K562 (cell line): ENCODE data around the gene ABLIM2. TPM values are rescaled to one million over a fixed set of nuclear protein-coding genes. Genes with fewer than 3 reads are reported as not detected.
A peak's percentile ranks its signal among the peaks of the same experiment; 100 is the strongest.

Experiments
- CEBPG ChIP-seq, 3 experiments: fragments of 200-800 bp in 1 of 3; sonication (Bioruptor generic) in 1 of 3; sonication (generic) in 1 of 3; formaldehyde crosslinking in 1 of 3; IDR thresholded peaks in 2 of 3; conservative IDR thresholded peaks in 1 of 3; 2 replicates each; pipeline versions ENCODE4 v1.6.1 to v1.8.0; 2016 to 2022; ENCODE audit warnings: missing compliant biosample characterization in 2 of 3, missing genetic modification characterization in 2 of 3, mild to moderate bottlenecking in 1 of 3, missing genetic modification reagents in 1 of 3
- CHCHD3 ChIP-seq: fragments of 250-450 bp; sonication (Bioruptor Pico); IDR thresholded peaks from 2 replicates; pipeline ENCODE4 v2.1.2; 2022; ENCODE audit warnings: mild to moderate bottlenecking
- CREBBP ChIP-seq: IDR thresholded peaks from one replicate; pipeline ENCODE4 v1.6.1; 2012; ENCODE audit warnings: low read depth, mild to moderate bottlenecking, control low read depth, inconsistent platforms, low read length
- ELF2 ChIP-seq: fragments of 250-450 bp; sonication (Bioruptor Pico); IDR thresholded peaks from 2 replicates; pipeline ENCODE4 v1.5.0; 2021; ENCODE audit warnings: mild to moderate bottlenecking
- FOXM1 ChIP-seq, 2 experiments: fragments of 450-650 bp in 1 of 2; sonication (generic) in 1 of 2; formaldehyde crosslinking in 1 of 2; IDR thresholded peaks; 2 replicates each; pipeline versions ENCODE4 v1.6.1 to v1.9.0; 2017 to 2022; ENCODE audit warnings: low read depth in 2 of 2, mild to moderate bottlenecking in 2 of 2, missing genetic modification reagents in 1 of 2, moderate library complexity in 1 of 2
- MYNN ChIP-seq, 2 experiments: sonication (generic); formaldehyde crosslinking in 1 of 2; IDR thresholded peaks; 2 replicates each; pipeline versions ENCODE4 v1.5.0 to v1.6.1; 2016 to 2020; ENCODE audit warnings: antibody characterized with exemption in 1 of 2, missing genetic modification reagents in 1 of 2
- PHF8 ChIP-seq: fragments of 200-600 bp; sonication (generic); IDR thresholded peaks from 2 replicates; pipeline ENCODE4 v1.6.1; 2012; ENCODE audit warnings: mixed run types, mild to moderate bottlenecking, inconsistent platforms, low read length, moderate library complexity, borderline replicate concordance
- POLR2AphosphoS5 ChIP-seq: IDR thresholded peaks from 2 replicates; pipeline ENCODE4 v1.6.1; 2011; ENCODE audit warnings: mild to moderate bottlenecking, low read depth, low read length, moderate library complexity; ENCODE audit not compliant: control insufficient read depth, insufficient read depth
- PTTG1 ChIP-seq: fragments of 450-650 bp; IDR thresholded peaks from 2 replicates; pipeline ENCODE4 v1.6.1; 2016; ENCODE audit warnings: low read depth, mild to moderate bottlenecking, missing genetic modification characterization, missing compliant biosample characterization
- PURB ChIP-seq: sonication (generic); formaldehyde crosslinking; IDR thresholded peaks from 2 replicates; pipeline ENCODE4 v1.9.0; 2021; ENCODE audit warnings: low read depth, mild to moderate bottlenecking, missing genetic modification reagents
- RBM22 ChIP-seq: fragments of 200-400 bp; formaldehyde crosslinking; IDR thresholded peaks from 2 replicates; pipeline ENCODE4 v1.6.1; 2018; ENCODE audit warnings: low read length, low read depth; ENCODE audit not compliant: poor library complexity, severe bottlenecking
- SNAPC5 ChIP-seq: fragments of 250-450 bp; sonication (Bioruptor Pico); IDR thresholded peaks from 2 replicates; pipeline ENCODE4 v1.8.0; 2021; ENCODE audit warnings: moderate library complexity, mild to moderate bottlenecking, inconsistent platforms
- SUPT5H ChIP-seq: fragments of 450-650 bp; IDR thresholded peaks from 2 replicates; pipeline ENCODE4 v1.6.1; 2016
- TAF15 ChIP-seq: fragments of 200-400 bp; formaldehyde crosslinking; IDR thresholded peaks from 2 replicates; pipeline ENCODE4 v1.6.1; 2017; ENCODE audit warnings: mild to moderate bottlenecking, low read depth, low read length, moderate library complexity
- THRA ChIP-seq: fragments of 450-650 bp; IDR thresholded peaks from 2 replicates; pipeline ENCODE4 v1.6.1; 2017; ENCODE audit warnings: mild to moderate bottlenecking, moderate library complexity
- ZKSCAN3 ChIP-seq: fragments of 250-450 bp; sonication (Bioruptor Pico); IDR thresholded peaks from 2 replicates; pipeline ENCODE4 v1.4.0; 2020
- ZNF232 ChIP-seq: sonication (generic); formaldehyde crosslinking; IDR thresholded peaks from 2 replicates; pipeline ENCODE4 v1.8.0; 2022; ENCODE audit warnings: mild to moderate bottlenecking, missing genetic modification reagents
- ZNF277 ChIP-seq: fragments of 250-450 bp; sonication (Bioruptor Pico); IDR thresholded peaks from 2 replicates; pipeline ENCODE4 v1.8.0; 2022; ENCODE audit warnings: inconsistent platforms, mild to moderate bottlenecking, moderate library complexity, borderline replicate concordance
- ZNF354B ChIP-seq: fragments of 250-450 bp; sonication (Bioruptor Pico); IDR thresholded peaks from 2 replicates; pipeline ENCODE4 v1.4.0; 2020
- ZNF644 ChIP-seq: fragments of 200-800 bp; sonication (Bioruptor generic); IDR thresholded peaks from 2 replicates; pipeline ENCODE4 v1.6.1; 2016; ENCODE audit warnings: low read depth, missing genetic modification characterization, missing compliant biosample characterization
- polyA plus RNA-seq, 8 experiments: library from polyadenylated mRNA; depleted of rRNA in 4 of 8; stranded (reverse) in 5 of 8; unstranded in 3 of 8; fragments of >200 nt; fragmentation: Nextera tagmentation in 2 of 8; fragmentation: Illumina TruSeq in 1 of 8; extraction: Ambion mirVana in 2 of 8; extraction: Trizol in 1 of 8; gene quantifications; 2 replicates each; pipeline versions ENCODE4 v1.2.1 to v1.2.3, GENCODE V29; 2011 to 2014; ENCODE audit warnings: inconsistent platforms in 1 of 8, missing spikeins in 1 of 8
- total RNA-seq, 7 experiments: library from RNA; depleted of rRNA in 6 of 7; stranded (reverse); fragments of >200 nt in 6 of 7; fragmentation: Illumina TruSeq in 2 of 7; extraction: Trizol in 2 of 7; gene quantifications; 2 replicates each; pipeline versions ENCODE4 v1.2.1 to v1.2.3, GENCODE V29; 2011 to 2021; ENCODE audit warnings: low replicate concordance in 1 of 7
- TF ChIP-seq, protein P1 (sequence below): fragments of 250-450 bp; sonication (Bioruptor Pico); IDR thresholded peaks from 2 replicates; pipeline ENCODE4 v1.5.0; 2022; ENCODE audit warnings: mild to moderate bottlenecking

ABLIM2 gene
- total and polyA plus RNA-seq, 9 of the 15 experiments (the other 6 are each of a cell fraction or from before 2014, with no cell fraction given) = not detected

DNA sequence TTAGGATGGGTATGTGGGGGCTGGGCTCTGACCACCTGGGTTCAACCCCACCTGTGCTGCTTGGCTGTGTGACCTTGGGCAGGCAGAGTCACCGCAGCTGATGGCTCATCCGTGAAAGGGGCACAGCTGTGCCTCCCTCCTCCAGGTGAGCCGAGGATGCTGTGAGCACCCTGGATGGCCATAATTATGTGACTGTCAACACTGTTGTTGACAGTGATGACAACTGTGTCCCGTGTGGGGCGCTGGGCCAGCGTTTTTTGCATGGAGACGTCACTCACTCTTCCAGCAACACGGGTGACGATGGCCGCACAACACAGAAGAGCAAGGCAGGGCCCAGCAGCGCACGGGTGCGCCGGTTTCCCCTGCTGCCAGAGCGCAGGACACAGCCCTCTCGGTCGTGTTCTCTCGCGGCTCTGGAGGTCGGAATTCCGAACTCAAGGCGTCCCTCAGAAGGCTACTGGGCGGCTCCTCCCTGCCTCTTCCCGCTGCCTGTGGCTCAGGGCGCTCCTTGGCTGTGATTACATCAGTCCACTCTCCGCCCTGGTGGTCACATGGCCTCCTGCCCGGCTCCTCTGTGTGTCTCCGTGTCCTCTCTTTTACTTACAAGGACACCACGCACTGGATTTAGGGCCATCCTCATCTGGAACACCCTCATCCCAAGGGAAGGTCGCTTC, 41.8 kb upstream of the ABLIM2 start (continued):
- TF ChIP-seq, protein P1, sequence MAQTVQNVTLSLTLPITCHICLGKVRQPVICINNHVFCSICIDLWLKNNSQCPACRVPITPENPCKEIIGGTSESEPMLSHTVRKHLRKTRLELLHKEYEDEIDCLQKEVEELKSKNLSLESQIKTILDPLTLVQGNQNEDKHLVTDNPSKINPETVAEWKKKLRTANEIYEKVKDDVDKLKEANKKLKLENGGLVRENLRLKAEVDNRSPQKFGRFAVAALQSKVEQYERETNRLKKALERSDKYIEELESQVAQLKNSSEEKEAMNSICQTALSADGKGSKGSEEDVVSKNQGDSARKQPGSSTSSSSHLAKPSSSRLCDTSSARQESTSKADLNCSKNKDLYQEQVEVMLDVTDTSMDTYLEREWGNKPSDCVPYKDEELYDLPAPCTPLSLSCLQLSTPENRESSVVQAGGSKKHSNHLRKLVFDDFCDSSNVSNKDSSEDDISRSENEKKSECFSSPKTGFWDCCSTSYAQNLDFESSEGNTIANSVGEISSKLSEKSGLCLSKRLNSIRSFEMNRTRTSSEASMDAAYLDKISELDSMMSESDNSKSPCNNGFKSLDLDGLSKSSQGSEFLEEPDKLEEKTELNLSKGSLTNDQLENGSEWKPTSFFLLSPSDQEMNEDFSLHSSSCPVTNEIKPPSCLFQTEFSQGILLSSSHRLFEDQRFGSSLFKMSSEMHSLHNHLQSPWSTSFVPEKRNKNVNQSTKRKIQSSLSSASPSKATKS (CRISPR knock-in tag) = no peak
- TF ChIP-seq ZNF354B = no peak
- TF ChIP-seq SNAPC5 (CRISPR knock-in tag) = no peak
- TF ChIP-seq RBM22 = no peak
- no peak for TF ChIP-seq PURB (CRISPR knock-in tag)
- TF ChIP-seq SUPT5H = no peak
- no peak for TF ChIP-seq CREBBP
- no peak for TF ChIP-seq PTTG1 (tag)
- no peak for TF ChIP-seq THRA
- no peak for TF ChIP-seq ZNF277 (CRISPR knock-in tag)
- TF ChIP-seq CEBPG (CRISPR knock-in tag; IDR thresholded peaks at IDR 0.05) = peak; percentile 83
- peak; percentile 66 to 71 for TF ChIP-seq CEBPG (tag; conservative IDR thresholded peaks at IDR 0.05 in 1 of 2, IDR thresholded peaks at IDR 0.05 in 1 of 2)
- TF ChIP-seq ZNF644 (tag) = no peak
- TF ChIP-seq ZNF232 = no peak
- TF ChIP-seq CHCHD3 = no peak
- no peak for TF ChIP-seq ELF2
- no peak for TF ChIP-seq FOXM1 (IDR thresholded peaks at IDR 0.05; ENCODE audit: low read depth)
- TF ChIP-seq FOXM1 (CRISPR knock-in tag; IDR thresholded peaks at IDR 0.05; ENCODE audit: low read depth) = no peak
- TF ChIP-seq POLR2AphosphoS5 = no peak
- TF ChIP-seq TAF15 = no peak
- TF ChIP-seq MYNN (IDR thresholded peaks at IDR 0.05) = no peak
- TF ChIP-seq MYNN (CRISPR knock-in tag; IDR thresholded peaks at IDR 0.05) = no peak
- TF ChIP-seq PHF8 = peak; percentile 36; the same call in 1 of the 2 replicates
- no peak for TF ChIP-seq ZKSCAN3 (CRISPR knock-in tag)
